Measurements from ENCODE around the gene ALOX5AP. TPM values are rescaled to one million over a fixed set of nuclear protein-coding genes. Genes with fewer than 3 reads are reported as not detected.

Gene ALOX5AP
- 100 to 1,000 TPM in 2 of 3 donors, 10 to 100 TPM in 1; 83.9 to 150 (median 114) TPM for total RNA-seq
- total RNA-seq (2013), result 136 TPM

DNA sequence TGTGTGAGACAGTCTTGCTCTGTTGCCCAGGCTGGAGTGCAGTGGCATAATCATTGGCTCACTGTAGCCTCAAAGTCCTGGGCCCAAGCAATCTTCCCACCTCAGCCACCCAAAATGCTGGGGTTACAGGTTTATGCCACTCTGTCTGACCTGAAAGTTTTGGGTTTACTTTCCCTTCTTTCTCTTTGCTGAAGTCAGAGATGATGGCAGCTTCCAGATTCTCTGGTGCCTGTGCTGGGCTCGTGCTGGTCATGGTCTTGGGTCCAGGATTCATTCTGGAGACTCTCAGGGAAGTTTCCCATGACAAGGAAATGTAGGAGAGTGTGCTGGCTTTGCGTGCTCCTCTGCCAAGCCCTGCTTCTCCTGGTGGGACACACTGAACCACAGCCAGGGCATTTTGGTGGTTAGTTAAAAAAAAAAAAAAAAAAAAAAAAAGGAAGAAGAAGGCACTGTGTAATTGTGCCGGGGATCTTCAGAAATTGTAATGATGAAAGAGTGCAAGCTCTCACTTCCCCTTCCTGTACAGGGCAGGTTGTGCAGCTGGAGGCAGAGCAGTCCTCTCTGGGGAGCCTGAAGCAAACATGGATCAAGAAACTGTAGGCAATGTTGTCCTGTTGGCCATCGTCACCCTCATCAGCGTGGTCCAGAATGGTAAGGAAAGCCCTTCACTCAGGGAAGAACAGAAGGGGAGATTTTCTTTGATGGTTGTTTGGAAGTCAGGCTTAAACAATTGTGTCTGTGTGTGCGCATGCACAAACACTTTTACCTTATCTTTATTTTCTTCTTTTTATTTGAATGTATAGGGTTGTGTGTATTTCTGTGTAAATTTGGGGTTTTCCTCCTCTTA lies at the start of gene ALOX5AP:
TSS of gene ALOX5AP (plus strand) at position 519 of the 847 bp plus-strand sequence. CDS start at position 582, 63 bp downstream.
- no peaks in the 10 kb centered on the region for H3K27me3 ChIP-seq (ENCODE audit: control insufficient read depth, insufficient read depth, low read length)
- Mint-ChIP-seq H3K9me3 (no peaks in the 10 kb centered on the region), H3K4me1 (peaks cover 60% of the 10 kb centered on the region in 2 donors), H3K4me3 (peak within 1 kb of the TSS; percentile 81), H3K27ac (peak within 1 kb of the TSS; percentile 90 to 91), H3K36me3 (no peaks in the 10 kb centered on the region), H3K27me3 (ENCODE audit: low read depth in 2 of 2) (no peaks in the 10 kb centered on the region)
- DNase-seq (peak in 1 of 2 donors; percentile 69), ATAC-seq (peak; percentile 28 to 61 (median 47))
- H3K27ac ChIP-seq (ENCODE audit: low read length), result peak within 1 kb of the TSS; percentile 73
- WGBS (ENCODE audit: insufficient coverage), result 25% methylated on average over 4 of the region's 6 CpGs
- no peaks in the 10 kb centered on the region for H3K9me3 ChIP-seq (ENCODE audit: control insufficient read depth, insufficient read depth, low read length)
- H3K4me3 ChIP-seq (ENCODE audit: low read length), result peak within 1 kb of the TSS; percentile 44
- no peaks in the 10 kb centered on the region for H3K36me3 ChIP-seq (ENCODE audit: control insufficient read depth, insufficient read depth, low read length)
- intact Hi-C loops (cut with micrococcal nuclease), result no loop called here
- H3K4me1 ChIP-seq (ENCODE audit: control insufficient read depth, insufficient read depth, low read length), result peaks cover 55% of the 10 kb centered on the region
- TF ChIP-seq, protein P1, sequence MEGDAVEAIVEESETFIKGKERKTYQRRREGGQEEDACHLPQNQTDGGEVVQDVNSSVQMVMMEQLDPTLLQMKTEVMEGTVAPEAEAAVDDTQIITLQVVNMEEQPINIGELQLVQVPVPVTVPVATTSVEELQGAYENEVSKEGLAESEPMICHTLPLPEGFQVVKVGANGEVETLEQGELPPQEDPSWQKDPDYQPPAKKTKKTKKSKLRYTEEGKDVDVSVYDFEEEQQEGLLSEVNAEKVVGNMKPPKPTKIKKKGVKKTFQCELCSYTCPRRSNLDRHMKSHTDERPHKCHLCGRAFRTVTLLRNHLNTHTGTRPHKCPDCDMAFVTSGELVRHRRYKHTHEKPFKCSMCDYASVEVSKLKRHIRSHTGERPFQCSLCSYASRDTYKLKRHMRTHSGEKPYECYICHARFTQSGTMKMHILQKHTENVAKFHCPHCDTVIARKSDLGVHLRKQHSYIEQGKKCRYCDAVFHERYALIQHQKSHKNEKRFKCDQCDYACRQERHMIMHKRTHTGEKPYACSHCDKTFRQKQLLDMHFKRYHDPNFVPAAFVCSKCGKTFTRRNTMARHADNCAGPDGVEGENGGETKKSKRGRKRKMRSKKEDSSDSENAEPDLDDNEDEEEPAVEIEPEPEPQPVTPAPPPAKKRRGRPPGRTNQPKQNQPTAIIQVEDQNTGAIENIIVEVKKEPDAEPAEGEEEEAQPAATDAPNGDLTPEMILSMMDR (IDR thresholded peaks at IDR 0.05), result no peak

DNA sequence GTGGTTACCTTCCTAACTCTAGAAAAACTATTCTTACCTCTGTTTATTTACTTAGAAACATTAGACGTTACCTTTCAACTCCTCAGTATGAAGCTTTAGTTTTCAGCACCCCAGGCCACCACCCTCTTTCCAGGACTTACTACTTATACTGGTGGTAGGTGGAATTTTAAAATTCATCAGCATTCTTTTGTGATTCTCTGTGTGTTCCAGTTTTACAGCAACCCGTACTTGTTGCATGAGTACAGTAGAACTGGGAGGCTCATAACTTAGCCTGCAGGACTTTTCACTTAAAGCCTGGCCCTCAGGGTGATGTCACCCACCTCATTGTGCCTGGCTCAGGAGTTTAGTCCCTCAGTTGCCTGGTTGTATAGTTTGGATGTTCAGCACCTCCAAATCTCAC lies 49.4 kb upstream of the ALOX5AP start:
- TF ChIP-seq, protein P1 (IDR thresholded peaks at IDR 0.05), result no peak
- Mint-ChIP-seq H3K27me3 (ENCODE audit: low read depth in 2 of 2) (peaks cover 0 to 2% of the 10 kb centered on the region in 2 donors), H3K9me3 (no peaks in the 10 kb centered on the region), H3K4me3 (no peak overlapping the region), H3K27ac (no peak overlapping the region), H3K36me3 (no peaks in the 10 kb centered on the region), H3K4me1 (peaks cover 18 to 26% of the 10 kb centered on the region in 2 donors)
- H3K9me3 ChIP-seq (ENCODE audit: control insufficient read depth, insufficient read depth, low read length), result no peaks in the 10 kb centered on the region
- no peak for ATAC-seq
- H3K4me3 ChIP-seq (ENCODE audit: low read length), result no peak overlapping the region
- H3K36me3 ChIP-seq (ENCODE audit: control insufficient read depth, insufficient read depth, low read length), result no peaks in the 10 kb centered on the region
- intact Hi-C loops (cut with micrococcal nuclease), result no loop called here
- WGBS (ENCODE audit: insufficient coverage), result 88% methylated on average over 2 of the region's 2 CpGs
- H3K27ac ChIP-seq (ENCODE audit: low read length), result no peak overlapping the region
- peaks cover 14% of the 10 kb centered on the region for H3K4me1 ChIP-seq (ENCODE audit: control insufficient read depth, insufficient read depth, low read length)
- H3K27me3 ChIP-seq (ENCODE audit: control insufficient read depth, insufficient read depth, low read length), result no peaks in the 10 kb centered on the region
- no peak for DNase-seq

DNA sequence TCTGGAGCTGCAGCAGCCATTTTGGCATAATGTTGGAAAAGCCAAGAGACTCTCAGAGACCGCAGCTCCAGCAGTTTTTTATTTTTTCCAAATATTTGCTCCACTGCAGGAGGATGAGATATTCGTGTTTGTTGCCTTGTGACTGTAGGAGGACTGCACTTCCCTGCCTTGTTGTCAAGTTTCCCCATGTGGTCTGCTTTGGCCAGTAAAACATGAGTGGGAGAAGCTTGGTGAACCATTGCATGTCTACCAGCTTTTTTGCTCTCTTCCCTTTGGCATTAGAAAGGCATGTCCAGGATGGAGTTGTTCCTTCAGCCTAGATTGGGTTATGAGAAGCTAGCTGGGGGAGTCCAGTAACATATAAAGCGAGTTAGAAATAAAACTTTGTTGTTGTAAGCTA lies 47.7 kb upstream of the ALOX5AP start:
- TF ChIP-seq, protein P1 (IDR thresholded peaks at IDR 0.05), result no peak
- Mint-ChIP-seq H3K9me3 (no peaks in the 10 kb centered on the region), H3K27me3 (ENCODE audit: low read depth in 2 of 2) (peaks cover 0 to 2% of the 10 kb centered on the region in 2 donors), H3K27ac (no peak overlapping the region), H3K4me3 (no peak overlapping the region), H3K36me3 (no peaks in the 10 kb centered on the region), H3K4me1 (peaks cover 25 to 33% of the 10 kb centered on the region in 2 donors)
- Histone ChIP-seq H3K27ac (ENCODE audit: low read length) (no peak overlapping the region), H3K4me1 (ENCODE audit: control insufficient read depth, insufficient read depth, low read length) (peaks cover 14% of the 10 kb centered on the region), H3K4me3 (ENCODE audit: low read length) (no peak overlapping the region), H3K27me3 (ENCODE audit: control insufficient read depth, insufficient read depth, low read length) (no peaks in the 10 kb centered on the region), H3K36me3 (ENCODE audit: control insufficient read depth, insufficient read depth, low read length) (no peaks in the 10 kb centered on the region), H3K9me3 (ENCODE audit: control insufficient read depth, insufficient read depth, low read length) (no peaks in the 10 kb centered on the region)
- 94% methylated on average over 2 of the region's 3 CpGs for WGBS (ENCODE audit: insufficient coverage)
- ATAC-seq (no peak), DNase-seq (no peak)
- intact Hi-C loops (cut with micrococcal nuclease), result no loop called here

Data from natural killer cell (primary cell).